ENCODE results near the gene ADGRG4.

ADGRG4 gene

DNA sequence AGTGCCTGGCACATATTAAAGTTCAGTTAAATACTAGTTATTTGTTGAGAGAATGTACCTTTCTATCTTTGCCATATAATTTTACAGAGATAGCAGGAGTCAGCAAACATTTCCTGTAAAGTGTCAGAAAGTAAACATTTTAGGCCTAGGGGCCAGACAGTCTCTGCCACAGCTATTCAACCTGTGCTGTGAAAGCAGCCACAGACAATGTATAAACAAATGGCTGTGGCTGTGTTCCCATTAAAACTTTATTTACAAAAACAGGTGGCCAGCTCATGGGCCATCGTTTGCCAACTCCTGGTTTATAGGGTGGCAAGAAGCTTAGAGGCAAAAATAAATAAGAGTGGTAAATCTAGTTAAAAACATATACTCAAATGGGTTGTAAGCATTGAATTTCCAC is 153.0 kb downstream of the ADGRG4 start:
- H3K27ac ChIP-seq (ENCODE audit: low read depth, low read length), result no peak overlapping the region
- no peak overlapping the region for H2AFZ ChIP-seq (ENCODE audit: low read length, unreplicated experiment)
- H3K79me2 ChIP-seq (ENCODE audit: control insufficient read depth, insufficient read depth, low read length, unreplicated experiment), result no peaks in the 10 kb centered on the region
- H3K4me3 ChIP-seq (ENCODE audit: low read depth, low read length), result no peak overlapping the region
- H3K27me3 ChIP-seq (ENCODE audit: insufficient read depth, low read length), result no peaks in the 10 kb centered on the region
- no peaks in the 10 kb centered on the region for H3K4me1 ChIP-seq (ENCODE audit: control insufficient read depth, insufficient read depth, low read length, unreplicated experiment)
- H3K36me3 ChIP-seq (ENCODE audit: insufficient read depth, low read length), result no peaks in the 10 kb centered on the region

DNA sequence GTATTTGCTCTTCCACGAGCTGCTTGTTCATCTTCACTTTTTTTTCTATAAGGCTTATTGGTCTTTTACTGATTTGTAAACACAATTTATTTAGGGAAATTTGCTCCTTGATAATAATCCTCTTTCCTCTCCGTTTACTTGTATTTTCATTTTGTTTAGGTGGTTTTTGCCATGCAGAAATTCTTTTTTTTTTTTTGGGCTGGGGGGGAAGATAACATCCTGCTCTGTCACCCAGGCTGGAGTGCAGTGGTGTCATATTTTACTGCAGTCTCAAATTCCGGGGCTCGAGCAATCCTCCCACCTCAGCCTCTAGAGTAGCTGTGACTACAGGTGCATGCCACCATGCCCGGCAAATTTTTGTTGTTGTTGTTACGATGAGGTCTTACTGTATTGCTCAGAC is 155.4 kb downstream of the ADGRG4 start:
- H3K4me1 ChIP-seq (ENCODE audit: control insufficient read depth, insufficient read depth, low read length, unreplicated experiment), result no peaks in the 10 kb centered on the region
- no peaks in the 10 kb centered on the region for H3K27me3 ChIP-seq (ENCODE audit: insufficient read depth, low read length)
- no peak overlapping the region for H2AFZ ChIP-seq (ENCODE audit: low read length, unreplicated experiment)
- no peak overlapping the region for H3K27ac ChIP-seq (ENCODE audit: low read depth, low read length)
- no peaks in the 10 kb centered on the region for H3K36me3 ChIP-seq (ENCODE audit: insufficient read depth, low read length)
- H3K79me2 ChIP-seq (ENCODE audit: control insufficient read depth, insufficient read depth, low read length, unreplicated experiment), result no peaks in the 10 kb centered on the region
- H3K4me3 ChIP-seq (ENCODE audit: low read depth, low read length), result no peak overlapping the region

DNA sequence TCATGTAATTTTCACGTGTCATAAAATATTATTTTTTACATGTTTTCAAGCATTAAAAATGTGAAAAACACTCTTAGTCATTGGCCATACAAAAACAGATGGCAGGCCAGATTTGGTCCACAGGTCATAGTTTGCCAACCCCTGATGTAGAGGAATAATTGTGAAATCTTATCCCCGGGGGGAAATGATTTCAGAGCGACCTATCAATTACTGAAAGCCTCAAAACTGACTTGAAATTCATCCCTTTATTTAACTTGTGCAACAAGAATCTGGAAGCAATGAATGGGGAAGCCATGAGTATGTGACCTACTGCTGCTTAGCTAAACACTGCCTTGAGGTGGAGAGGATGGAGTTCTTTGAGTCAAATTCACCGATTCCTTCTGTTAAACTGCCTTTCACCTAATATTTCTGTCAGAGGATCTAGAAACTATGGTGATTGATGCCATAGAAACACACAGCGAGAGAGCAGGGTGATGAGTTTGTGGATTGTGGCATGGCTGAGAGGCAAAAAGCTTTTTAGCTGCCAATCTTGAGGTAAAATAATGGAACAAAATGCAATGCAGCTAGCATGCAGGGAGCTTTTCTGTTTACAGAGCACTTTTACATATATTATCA is 156.6 kb downstream of the ADGRG4 start:
- H2AFZ ChIP-seq (ENCODE audit: low read length, unreplicated experiment), result no peak overlapping the region
- no peaks in the 10 kb centered on the region for H3K4me1 ChIP-seq (ENCODE audit: control insufficient read depth, insufficient read depth, low read length, unreplicated experiment)
- no peaks in the 10 kb centered on the region for H3K36me3 ChIP-seq (ENCODE audit: insufficient read depth, low read length)
- no peak overlapping the region for H3K4me3 ChIP-seq (ENCODE audit: low read depth, low read length)
- no peak overlapping the region for H3K27ac ChIP-seq (ENCODE audit: low read depth, low read length)
- H3K27me3 ChIP-seq (ENCODE audit: insufficient read depth, low read length), result no peaks in the 10 kb centered on the region
- no peaks in the 10 kb centered on the region for H3K79me2 ChIP-seq (ENCODE audit: control insufficient read depth, insufficient read depth, low read length, unreplicated experiment)

DNA sequence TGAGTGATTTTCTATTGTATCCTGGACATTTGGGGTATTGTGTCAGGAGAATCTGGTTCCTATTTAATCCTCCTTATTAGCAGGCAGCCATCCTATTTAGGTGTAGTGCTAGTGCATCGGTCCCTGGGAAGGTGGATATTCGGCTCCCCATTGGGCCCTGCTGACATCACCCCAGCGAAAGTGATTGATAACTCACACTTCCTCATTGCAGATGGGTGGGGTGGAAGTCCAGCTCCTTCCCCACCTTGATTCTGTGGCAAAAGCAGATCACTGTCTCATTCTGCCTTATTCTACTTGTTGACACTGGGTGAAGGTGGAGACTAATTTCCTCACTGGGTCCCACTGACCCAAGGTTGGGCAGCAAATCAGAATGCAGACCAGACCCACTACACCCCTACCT is 163.8 kb downstream of the ADGRG4 start:
- peaks cover 10% of the 10 kb centered on the region; the same call in 1 of the 2 replicates for H3K27me3 ChIP-seq (ENCODE audit: insufficient read depth, low read length)
- no peaks in the 10 kb centered on the region for H3K4me1 ChIP-seq (ENCODE audit: control insufficient read depth, insufficient read depth, low read length, unreplicated experiment)
- no peaks in the 10 kb centered on the region for H3K36me3 ChIP-seq (ENCODE audit: insufficient read depth, low read length)
- no peak overlapping the region for H3K27ac ChIP-seq (ENCODE audit: low read depth, low read length)
- H3K4me3 ChIP-seq (ENCODE audit: low read depth, low read length), result no peak overlapping the region
- H3K79me2 ChIP-seq (ENCODE audit: control insufficient read depth, insufficient read depth, low read length, unreplicated experiment), result no peaks in the 10 kb centered on the region
- H2AFZ ChIP-seq (ENCODE audit: low read length, unreplicated experiment), result no peak overlapping the region

Measured in ACC112 (cell line).